H9 (cell line): ENCODE measurements around the gene PSTPIP1. TPM values are rescaled to one million over a fixed set of nuclear protein-coding genes. Genes with fewer than 3 reads are reported as not detected.
A peak's percentile ranks its signal among the peaks of the same experiment; 100 is the strongest.

Experiments used
- DNase-seq: peaks from one replicate; pipeline ENCODE4 v3.0.0-alpha.2; 2017
- H2AFZ ChIP-seq: one replicate; pipeline ENCODE4 v1.6.1; 2013; ENCODE audit warnings: mild to moderate bottlenecking, low read length, control low read depth, moderate library complexity
- H2AK5ac ChIP-seq: 2 replicates; pipeline ENCODE4 v1.6.1; 2013; ENCODE audit warnings: low read length, control low read depth, mixed read lengths; ENCODE audit not compliant: insufficient read length
- H2BK120ac ChIP-seq: one replicate; pipeline ENCODE4 v1.6.1; 2013; ENCODE audit warnings: low read depth, mild to moderate bottlenecking, low read length, control low read depth, inconsistent platforms; ENCODE audit not compliant: poor library complexity, severe bottlenecking
- H2BK12ac ChIP-seq: 2 replicates; pipeline ENCODE4 v1.6.1; 2013; ENCODE audit warnings: low read length, control low read depth, mixed read lengths, low read depth; ENCODE audit not compliant: insufficient read length
- H2BK15ac ChIP-seq: 2 replicates; pipeline ENCODE4 v1.6.1; 2013; ENCODE audit warnings: low read depth, low read length, control low read depth
- H2BK20ac ChIP-seq: one replicate; pipeline ENCODE4 v1.6.1; 2013; ENCODE audit warnings: low read depth, mild to moderate bottlenecking, low read length, control low read depth, inconsistent platforms; ENCODE audit not compliant: poor library complexity, severe bottlenecking
- H2BK5ac ChIP-seq: 2 replicates; pipeline ENCODE4 v1.6.1; 2013; ENCODE audit warnings: low read length, control low read depth, mixed read lengths; ENCODE audit not compliant: insufficient read length
- H3K14ac ChIP-seq: 2 replicates; pipeline ENCODE4 v1.6.1; 2013; ENCODE audit warnings: low read length, control low read depth; ENCODE audit not compliant: insufficient read depth
- H3K18ac ChIP-seq: 2 replicates; pipeline ENCODE4 v1.6.1; 2013; ENCODE audit warnings: low read depth, mild to moderate bottlenecking, mixed read lengths, low read length, control low read depth; ENCODE audit not compliant: insufficient read length
- H3K23ac ChIP-seq: 2 replicates; pipeline ENCODE4 v1.6.1; 2013; ENCODE audit warnings: low read length, control low read depth, mixed read lengths, low read depth; ENCODE audit not compliant: insufficient read length
- H3K23me2 ChIP-seq: 2 replicates; pipeline ENCODE4 v1.6.1; 2013; ENCODE audit warnings: low read depth, mild to moderate bottlenecking, mixed read lengths, low read length, control low read depth; ENCODE audit not compliant: insufficient read length, poor library complexity, severe bottlenecking
- H3K27ac ChIP-seq: 2 replicates; pipeline ENCODE4 v1.5.1; 2013; ENCODE audit warnings: low read length, control low read depth, mixed read lengths, low read depth; ENCODE audit not compliant: insufficient read length
- H3K27me3 ChIP-seq: 2 replicates; pipeline ENCODE4 v1.6.1; 2013; ENCODE audit warnings: low read length, control low read depth, inconsistent platforms; ENCODE audit not compliant: insufficient read depth
- H3K4ac ChIP-seq: 2 replicates; pipeline ENCODE4 v1.6.1; 2013; ENCODE audit warnings: low read depth, mild to moderate bottlenecking, control low read depth, inconsistent platforms, low read length, moderate library complexity
- H3K4me1 ChIP-seq: 2 replicates; pipeline ENCODE4 v1.6.1; 2013; ENCODE audit warnings: low read length, control low read depth, inconsistent platforms; ENCODE audit not compliant: insufficient read depth
- H3K4me2 ChIP-seq: 2 replicates; pipeline ENCODE4 v1.6.1; 2013; ENCODE audit warnings: low read length, control low read depth, mixed read lengths; ENCODE audit not compliant: insufficient read length, insufficient read depth
- H3K56ac ChIP-seq: 2 replicates; pipeline ENCODE4 v1.6.1; 2013; ENCODE audit warnings: low read depth, mild to moderate bottlenecking, mixed read lengths, low read length, control low read depth; ENCODE audit not compliant: insufficient read length
- H3K79me1 ChIP-seq: 2 replicates; pipeline ENCODE4 v1.6.1; 2013; ENCODE audit warnings: low read depth, mild to moderate bottlenecking, moderate library complexity, low read length, control low read depth, inconsistent platforms; ENCODE audit not compliant: insufficient read depth, poor library complexity, severe bottlenecking
- H3K79me2 ChIP-seq: 2 replicates; pipeline ENCODE4 v1.6.1; 2013; ENCODE audit warnings: low read length, control low read depth, inconsistent platforms; ENCODE audit not compliant: insufficient read depth
- H3K9ac ChIP-seq: 2 replicates; pipeline ENCODE4 v1.6.1; 2013; ENCODE audit warnings: low read length, control low read depth, mixed read lengths; ENCODE audit not compliant: insufficient read length; ENCODE audit errors: extremely low read depth
- H3K9me3 ChIP-seq: one replicate; pipeline ENCODE4 v1.6.1; 2013; ENCODE audit warnings: low read depth, low read length, inconsistent platforms; ENCODE audit not compliant: control insufficient read depth
- H3T11ph ChIP-seq: one replicate; pipeline ENCODE4 v1.6.1; 2013; ENCODE audit warnings: mild to moderate bottlenecking, low read length, control low read depth, inconsistent platforms
- H4K20me1 ChIP-seq: one replicate; pipeline ENCODE4 v1.6.1; 2013; ENCODE audit not compliant: control insufficient read depth, insufficient read length, insufficient read depth
- H4K5ac ChIP-seq: 2 replicates; pipeline ENCODE4 v1.6.1; 2013; ENCODE audit warnings: low read depth, mild to moderate bottlenecking, mixed read lengths, low read length, control low read depth; ENCODE audit not compliant: insufficient read length
- H4K8ac ChIP-seq: replicated peaks from 2 replicates; pipeline ENCODE4 v1.6.1; 2013; ENCODE audit warnings: low read length, control low read depth, mixed read lengths, low read depth; ENCODE audit not compliant: insufficient read length
- H4K91ac ChIP-seq: 2 replicates; pipeline ENCODE4 v1.6.1; 2013; ENCODE audit warnings: low read depth, mild to moderate bottlenecking, moderate library complexity, mixed read lengths, low read length, control low read depth; ENCODE audit not compliant: insufficient read length
- H3K27ac Mint-ChIP-seq, 3 experiments: 2 replicates in 2 of 3; 3 replicates in 1 of 3; pipeline ENCODE4 v1.8.0; 2020 to 2021; ENCODE audit warnings: mixed read lengths in 3 of 3, mild to moderate bottlenecking in 1 of 3, moderate library complexity in 1 of 3
- H3K27me3 Mint-ChIP-seq: 2 replicates; pipeline ENCODE4 v1.8.0; 2021; ENCODE audit warnings: low read depth, mild to moderate bottlenecking, moderate library complexity, mixed read lengths
- H3K36me3 Mint-ChIP-seq, 3 experiments: 2 replicates in 2 of 3; 3 replicates in 1 of 3; pipeline ENCODE4 v1.8.0; 2020 to 2021; ENCODE audit warnings: low read depth in 3 of 3, mixed read lengths in 3 of 3; ENCODE audit not compliant: insufficient read depth in 1 of 3
- H3K4me1 Mint-ChIP-seq, 2 experiments: 2 replicates each; pipeline ENCODE4 v1.8.0; 2020; ENCODE audit warnings: mixed read lengths in 2 of 2
- H3K4me3 Mint-ChIP-seq, 2 experiments: 2 replicates in 1 of 2; 3 replicates in 1 of 2; pipeline ENCODE4 v1.8.0; 2020 to 2021; ENCODE audit warnings: mild to moderate bottlenecking in 2 of 2, mixed read lengths in 2 of 2, moderate library complexity in 1 of 2
- H3K9me3 Mint-ChIP-seq, 2 experiments: 2 replicates in 1 of 2; 3 replicates in 1 of 2; pipeline ENCODE4 v1.8.0; 2020; ENCODE audit warnings: mild to moderate bottlenecking in 2 of 2, mixed read lengths in 2 of 2, moderate library complexity in 1 of 2
- CTCF ChIP-seq: fragments of 200-600 bp; sonication (generic); conservative IDR thresholded peaks from 3 replicates; pipeline ENCODE4 v1.8.0; 2021; ENCODE audit warnings: antibody characterized with exemption, mild to moderate bottlenecking
- WGBS: extraction: QIAGEN DNeasy Blood & Tissue Kit; methylation state at CpG from one replicate; pipeline ENCODE4 v1.1.7; 2013; ENCODE audit warnings: missing lambda C conversion rate, low lambda C conversion rate, mixed read lengths; ENCODE audit not compliant: insufficient read length; ENCODE audit errors: extremely low coverage; 5-methylcytosine and 5-hydroxymethylcytosine counted together
- total RNA-seq: library from RNA; stranded (reverse); gene quantifications from 2 replicates; pipeline ENCODE4 v1.2.1, GENCODE V29; 2021

Gene PSTPIP1
- total RNA-seq, 1 experiment from 2014 or later: 1.8 TPM

- Histone ChIP-seq H3K4me2 (no peak overlapping the region), H3K27me3 (no peaks in the 10 kb centered on the region), H2BK15ac (no peak overlapping the region), H4K20me1 (peaks cover 2% of the 10 kb centered on the region), H2BK5ac (no peak overlapping the region), H2AK5ac (no peak overlapping the region), H3K23me2 (no peaks in the 10 kb centered on the region), H3K79me1 (no peaks in the 10 kb centered on the region), H3K23ac (no peak overlapping the region), H2BK20ac (no peak overlapping the region), H3K27ac (no peak overlapping the region), H2AFZ (no peak overlapping the region), H3K56ac (no peak overlapping the region), H4K91ac (no peak overlapping the region), H3K4ac (no peak overlapping the region), H3K9me3 (no peaks in the 10 kb centered on the region), H3K79me2 (no peaks in the 10 kb centered on the region), H2BK120ac (no peak overlapping the region), H3K14ac (peak overlapping the region; percentile 65), H3K9ac (no peak overlapping the region), H4K5ac (no peak overlapping the region), H3K4me1 (no peaks in the 10 kb centered on the region), H4K8ac (no peak overlapping the region), H2BK12ac (no peak overlapping the region), H3K18ac (no peak overlapping the region), H3T11ph (no peak overlapping the region)
- H3K4me3 Mint-ChIP-seq: no peak overlapping the region
- no peaks in the 10 kb centered on the region for H3K36me3 Mint-ChIP-seq
- TF ChIP-seq CTCF: no peak
- H3K9me3 Mint-ChIP-seq: no peaks in the 10 kb centered on the region
- DNase-seq: peak; percentile 21
- no peak overlapping the region for H3K27ac Mint-ChIP-seq
- H3K27me3 Mint-ChIP-seq: peaks cover 2% of the 10 kb centered on the region
- H3K4me1 Mint-ChIP-seq: peaks cover 8 to 11% of the 10 kb centered on the region in 2 experiments; a peak in 3 of 4 replicates
- no CpG with 5 or more reads among the region's 9 CpGs for whole genome bisulfite sequencing
Measured at GRCh38 chr15:76991741-76992645, 2.9 kb upstream of the PSTPIP1 start.
